Measurements from ENCODE around the gene DLGAP4. TPM values are rescaled to one million over a fixed set of nuclear protein-coding genes. Genes with fewer than 3 reads are reported as not detected.
A peak's percentile ranks its signal among the peaks of the same experiment; 100 is the strongest.

DLGAP4 gene
- total RNA-seq, 1 donor from 2014 or later: 172 TPM

DNA sequence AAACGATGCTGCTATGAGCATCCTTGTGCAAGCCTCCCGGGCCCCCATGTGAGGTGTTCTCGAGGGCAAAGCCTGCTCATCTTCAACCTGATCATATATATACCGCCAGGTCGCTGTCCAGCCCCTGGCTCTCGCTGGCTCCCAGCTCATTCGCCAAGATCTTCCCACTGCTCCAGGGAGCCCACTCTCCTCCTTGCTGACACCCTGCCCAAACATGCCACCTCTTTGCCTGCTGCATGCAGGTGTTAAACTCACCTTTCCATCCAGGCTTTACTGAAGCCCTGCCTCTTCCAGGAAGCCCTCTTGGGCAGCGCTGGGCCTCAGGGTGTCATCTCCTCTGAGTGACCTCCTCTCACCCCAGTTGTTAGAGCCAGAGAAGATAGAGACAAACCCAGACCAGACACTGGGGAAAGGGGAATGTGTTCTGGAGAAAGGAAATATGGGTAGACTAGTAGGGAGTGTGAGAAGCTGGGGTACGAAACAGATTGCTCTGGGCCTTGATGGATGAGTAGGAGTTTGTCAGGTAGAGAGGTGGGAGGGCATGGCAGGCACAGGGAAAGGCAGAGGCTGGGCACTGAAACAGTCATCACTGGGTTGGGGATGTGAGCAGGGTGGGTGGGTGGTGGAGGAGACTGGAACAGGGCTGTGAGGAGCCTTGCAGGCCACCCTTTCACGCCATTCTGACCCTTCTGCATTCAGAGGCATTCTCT is 1.2 kb upstream of the DLGAP4 start:
- DNase-seq (ENCODE audit: low spot score): no peak
- peaks cover 4% of the 10 kb centered on the region for H3K4me1 Mint-ChIP-seq (ENCODE audit: unreplicated experiment)
- H3K27me3 Mint-ChIP-seq (ENCODE audit: unreplicated experiment): peaks cover 6% of the 10 kb centered on the region
- H3K27ac Mint-ChIP-seq (ENCODE audit: unreplicated experiment): no peak overlapping the region
- H3K9me3 Mint-ChIP-seq (ENCODE audit: unreplicated experiment): no peaks in the 10 kb centered on the region
- TF ChIP-seq, protein P1, sequence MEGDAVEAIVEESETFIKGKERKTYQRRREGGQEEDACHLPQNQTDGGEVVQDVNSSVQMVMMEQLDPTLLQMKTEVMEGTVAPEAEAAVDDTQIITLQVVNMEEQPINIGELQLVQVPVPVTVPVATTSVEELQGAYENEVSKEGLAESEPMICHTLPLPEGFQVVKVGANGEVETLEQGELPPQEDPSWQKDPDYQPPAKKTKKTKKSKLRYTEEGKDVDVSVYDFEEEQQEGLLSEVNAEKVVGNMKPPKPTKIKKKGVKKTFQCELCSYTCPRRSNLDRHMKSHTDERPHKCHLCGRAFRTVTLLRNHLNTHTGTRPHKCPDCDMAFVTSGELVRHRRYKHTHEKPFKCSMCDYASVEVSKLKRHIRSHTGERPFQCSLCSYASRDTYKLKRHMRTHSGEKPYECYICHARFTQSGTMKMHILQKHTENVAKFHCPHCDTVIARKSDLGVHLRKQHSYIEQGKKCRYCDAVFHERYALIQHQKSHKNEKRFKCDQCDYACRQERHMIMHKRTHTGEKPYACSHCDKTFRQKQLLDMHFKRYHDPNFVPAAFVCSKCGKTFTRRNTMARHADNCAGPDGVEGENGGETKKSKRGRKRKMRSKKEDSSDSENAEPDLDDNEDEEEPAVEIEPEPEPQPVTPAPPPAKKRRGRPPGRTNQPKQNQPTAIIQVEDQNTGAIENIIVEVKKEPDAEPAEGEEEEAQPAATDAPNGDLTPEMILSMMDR (IDR thresholded peaks at IDR 0.05; ENCODE audit: unreplicated experiment): no peak
- peaks cover 3% of the 10 kb centered on the region for H3K36me3 Mint-ChIP-seq (ENCODE audit: low read depth, unreplicated experiment)
- H3K4me3 Mint-ChIP-seq (ENCODE audit: unreplicated experiment): peak overlapping the region; percentile 89

DNA sequence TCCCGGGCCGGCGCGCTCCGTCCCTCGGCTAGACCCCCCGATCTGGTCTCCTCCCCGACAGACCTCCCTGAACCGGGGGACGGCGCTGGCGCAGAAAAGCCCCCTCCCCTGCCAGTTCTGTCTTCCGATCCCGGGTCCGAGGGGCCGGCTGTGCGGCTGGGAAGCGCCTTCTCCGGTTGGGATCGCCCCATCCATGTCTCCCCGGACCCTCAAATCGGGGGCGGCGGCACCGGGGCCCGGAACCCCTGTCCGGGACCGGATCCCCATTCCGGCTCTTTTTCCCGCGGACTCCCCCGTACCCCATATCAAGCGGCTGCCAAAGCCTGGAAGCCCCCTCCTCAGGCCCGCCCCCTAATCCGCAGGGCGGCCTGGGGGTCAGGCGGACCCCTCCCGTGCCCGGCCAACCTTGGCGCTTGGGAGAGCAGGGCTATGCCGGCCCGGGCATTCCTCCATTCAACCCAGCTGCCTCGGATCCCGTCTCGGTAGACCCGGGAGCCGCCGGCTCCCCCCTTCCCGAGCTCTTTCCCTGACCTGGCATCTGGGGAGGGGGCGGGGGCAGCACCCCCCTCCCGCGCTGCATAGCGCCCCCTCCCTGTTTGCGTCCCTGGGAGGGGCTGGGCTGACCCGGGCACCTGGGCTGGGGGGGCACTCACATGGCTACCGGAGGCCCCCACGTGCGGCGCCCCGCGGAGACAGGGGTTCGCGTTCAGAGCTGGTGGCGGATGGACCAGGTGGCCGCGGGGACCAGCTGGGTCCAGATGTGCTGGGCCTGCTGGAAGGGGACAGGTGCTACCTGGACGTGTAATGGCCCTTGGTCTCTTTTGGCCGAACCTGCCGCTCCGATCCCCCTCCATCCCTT is 643 bp downstream of the DLGAP4 start:
- no peak for DNase-seq (ENCODE audit: low spot score)
- H3K4me3 Mint-ChIP-seq (ENCODE audit: unreplicated experiment): peak overlapping the region; percentile 80
- TF ChIP-seq, protein P1 (IDR thresholded peaks at IDR 0.05; ENCODE audit: unreplicated experiment): no peak
- H3K9me3 Mint-ChIP-seq (ENCODE audit: unreplicated experiment): no peaks in the 10 kb centered on the region
- peaks cover 4% of the 10 kb centered on the region for H3K4me1 Mint-ChIP-seq (ENCODE audit: unreplicated experiment)
- no peak overlapping the region for H3K27ac Mint-ChIP-seq (ENCODE audit: unreplicated experiment)
- no peaks in the 10 kb centered on the region for H3K36me3 Mint-ChIP-seq (ENCODE audit: low read depth, unreplicated experiment)
- peaks cover 6% of the 10 kb centered on the region for H3K27me3 Mint-ChIP-seq (ENCODE audit: unreplicated experiment)

DNA sequence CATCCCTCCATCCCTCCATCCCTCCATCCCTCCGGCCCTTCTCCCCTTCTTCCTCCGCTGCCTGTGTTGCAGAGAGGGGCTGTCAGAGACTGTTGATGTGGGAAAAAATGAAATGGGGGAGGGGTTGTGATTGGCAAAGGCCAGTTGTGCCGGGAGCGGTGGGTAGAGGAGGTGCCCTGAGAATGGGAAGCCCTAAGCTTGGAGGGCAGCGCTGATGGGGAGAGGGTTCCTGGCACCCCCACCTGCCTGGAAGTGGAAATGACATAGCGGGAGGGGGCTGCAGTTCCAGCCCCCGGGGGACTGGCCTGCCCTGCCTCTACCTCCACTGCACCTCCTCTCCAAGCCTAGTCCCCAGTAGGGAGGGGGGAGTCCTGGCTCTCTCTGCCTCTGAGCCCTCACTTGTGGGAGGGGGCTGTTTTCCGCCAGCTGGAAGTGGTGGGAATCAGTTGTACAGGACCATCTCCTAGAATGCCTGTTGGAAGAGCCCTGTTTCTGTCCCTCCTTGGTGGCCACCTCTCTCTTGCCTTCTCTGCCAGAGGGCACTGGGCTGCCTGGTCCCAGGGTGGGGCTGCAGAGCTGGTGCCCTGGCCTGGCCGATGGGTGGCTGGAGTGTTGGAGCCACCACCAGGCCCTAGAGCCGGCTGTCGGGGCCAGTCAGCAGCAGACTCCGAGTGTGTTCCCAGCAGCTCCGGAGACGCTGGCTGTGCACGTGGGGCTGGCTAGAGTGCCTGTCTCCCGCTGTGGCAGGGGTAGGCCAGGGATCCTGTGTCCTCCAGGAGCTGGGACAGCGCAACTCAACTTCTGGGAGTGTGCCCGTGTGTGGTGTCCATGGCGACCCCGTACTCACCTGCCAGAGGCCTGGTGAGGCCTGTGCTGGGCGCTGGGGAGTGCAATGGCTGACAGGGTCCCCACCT is 1.5 kb downstream of the DLGAP4 start:
- H3K27ac Mint-ChIP-seq (ENCODE audit: unreplicated experiment): no peak overlapping the region
- H3K4me3 Mint-ChIP-seq (ENCODE audit: unreplicated experiment): peak overlapping the region; percentile 76
- TF ChIP-seq, protein P1 (IDR thresholded peaks at IDR 0.05; ENCODE audit: unreplicated experiment): no peak
- no peak for DNase-seq (ENCODE audit: low spot score)
- no peaks in the 10 kb centered on the region for H3K9me3 Mint-ChIP-seq (ENCODE audit: unreplicated experiment)
- H3K4me1 Mint-ChIP-seq (ENCODE audit: unreplicated experiment): peaks cover 4% of the 10 kb centered on the region
- H3K27me3 Mint-ChIP-seq (ENCODE audit: unreplicated experiment): peaks cover 8% of the 10 kb centered on the region
- no peaks in the 10 kb centered on the region for H3K36me3 Mint-ChIP-seq (ENCODE audit: low read depth, unreplicated experiment)

DNA sequence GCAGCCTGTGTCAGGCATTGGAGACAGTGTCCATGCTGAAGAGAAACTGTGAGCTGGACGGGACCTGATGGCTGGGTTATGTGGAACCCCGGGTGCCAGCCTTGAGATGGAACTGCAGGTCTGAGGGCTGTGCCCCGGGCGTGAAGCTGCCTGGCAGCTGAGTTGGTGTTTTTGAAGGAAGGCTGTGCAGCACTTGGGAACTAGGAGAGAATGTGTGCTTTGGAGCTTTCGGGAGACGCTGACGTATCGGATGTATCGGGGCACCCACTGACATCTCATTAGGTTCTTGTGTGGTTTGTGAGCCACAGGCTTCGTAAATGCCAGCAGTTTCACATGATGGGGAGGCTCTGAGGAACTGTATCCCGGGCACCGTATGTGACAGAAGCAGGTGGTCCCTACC is 2.2 kb downstream of the DLGAP4 start:
- Mint-ChIP-seq H3K4me3 (ENCODE audit: unreplicated experiment) (no peak overlapping the region), H3K9me3 (ENCODE audit: unreplicated experiment) (no peaks in the 10 kb centered on the region), H3K27me3 (ENCODE audit: unreplicated experiment) (peaks cover 8% of the 10 kb centered on the region), H3K36me3 (ENCODE audit: low read depth, unreplicated experiment) (no peaks in the 10 kb centered on the region), H3K4me1 (ENCODE audit: unreplicated experiment) (peaks cover 2% of the 10 kb centered on the region), H3K27ac (ENCODE audit: unreplicated experiment) (no peak overlapping the region)
- no peak for DNase-seq (ENCODE audit: low spot score)
- TF ChIP-seq, protein P1 (IDR thresholded peaks at IDR 0.05; ENCODE audit: unreplicated experiment): no peak

All from endothelial cell (in vitro differentiated cells).